Measurements from ENCODE around the gene CTDNEP1.
"Not testable (repeated sequence)": the region's sequence is repeated elsewhere in the genome, so short reads cannot be mapped to it uniquely, and the experiment has no call there.

The CTDNEP1 gene

GRCh38 chr17:7243838-7244237 lies 7.7 kb downstream of the CTDNEP1 start:
- not testable (repeated sequence) for DNase-seq

- DNase-seq = no peak
Observed at GRCh38 chr17:7243453-7243729, 8.1 kb downstream of the CTDNEP1 start.

- peak; percentile 97 for DNase-seq
Observed at GRCh38 chr17:7242717-7243452, 8.6 kb downstream of the CTDNEP1 start.

GRCh38 chr17:7241783-7242716 lies 9.5 kb downstream of the CTDNEP1 start, which contains the start of gene GABARAP:
TSS of gene GABARAP (minus strand) at chr17:7242449. CDS start at chr17:7242330, 119 bp downstream.
- DNase-seq = peak; percentile 93

GRCh38 chr17:7241090-7241733 lies 10.3 kb downstream of the CTDNEP1 start:
- no peak for DNase-seq

- no peak for DNase-seq
Observed at GRCh38 chr17:7240375-7240774, 11.2 kb downstream of the CTDNEP1 start.

GRCh38 chr17:7239091-7240027 lies 12.2 kb downstream of the CTDNEP1 start, which contains the start of gene PHF23:
TSS of gene PHF23 (minus strand) at chr17:7239457. CDS start at chr17:7239279, 178 bp downstream.
- DNase-seq = peak; percentile 100

GRCh38 chr17:7238420-7239090 lies 13.0 kb downstream of the CTDNEP1 start:
- DNase-seq = peak; percentile 50

- peak; percentile 79 for DNase-seq
Observed at GRCh38 chr17:7237761-7238419, 13.6 kb downstream of the CTDNEP1 start.

- DNase-seq = no peak
Observed at GRCh38 chr17:7237266-7237760, 14.2 kb downstream of the CTDNEP1 start.

GRCh38 chr17:7236808-7237207 lies 14.7 kb downstream of the CTDNEP1 start:
- DNase-seq = no peak

GRCh38 chr17:7235693-7236665 lies 15.6 kb downstream of the CTDNEP1 start:
- DNase-seq = peak; percentile 28

GRCh38 chr17:7234083-7234951 lies 17.2 kb downstream of the CTDNEP1 start, which contains the start of gene DVL2:
TSS of gene DVL2 (minus strand) at chr17:7234517. CDS start at chr17:7234262, 255 bp downstream.
- DNase-seq = peak; percentile 95

GRCh38 chr17:7233701-7234082 lies 17.8 kb downstream of the CTDNEP1 start:
- no peak for DNase-seq

- no peak for DNase-seq
Observed at GRCh38 chr17:7232114-7232513, 19.4 kb downstream of the CTDNEP1 start.

- no peak for DNase-seq
Observed at GRCh38 chr17:7229504-7229903, 22.0 kb downstream of the CTDNEP1 start.

GRCh38 chr17:7228920-7229319 lies 22.6 kb downstream of the CTDNEP1 start:
- DNase-seq = no peak
